ENCODE data around the gene PMM2.

PMM2 gene

GRCh38 chr16:8847623-8848022 lies 50.0 kb downstream of the PMM2 start:
- Mint-ChIP-seq H3K9me3 (no peaks in the 10 kb centered on the region), H3K4me3 (no peak overlapping the region), H3K27me3 (no peaks in the 10 kb centered on the region), H3K27ac (no peak overlapping the region), H3K4me1 (ENCODE audit: low read depth) (peaks cover 27% of the 10 kb centered on the region), H3K36me3 (ENCODE audit: low read depth) (peaks cover 89% of the 10 kb centered on the region)
- DNase-seq: no peak

GRCh38 chr16:8848231-8848938 lies 50.7 kb downstream of the PMM2 start:
- no peak for DNase-seq
- no peaks in the 10 kb centered on the region for H3K27me3 Mint-ChIP-seq
- H3K36me3 Mint-ChIP-seq (ENCODE audit: low read depth): peaks cover 96% of the 10 kb centered on the region
- peak overlapping the region; percentile 59 for H3K27ac Mint-ChIP-seq
- no peak overlapping the region for H3K4me3 Mint-ChIP-seq
- peaks cover 34% of the 10 kb centered on the region for H3K4me1 Mint-ChIP-seq (ENCODE audit: low read depth)
- H3K9me3 Mint-ChIP-seq: no peaks in the 10 kb centered on the region

DNA sequence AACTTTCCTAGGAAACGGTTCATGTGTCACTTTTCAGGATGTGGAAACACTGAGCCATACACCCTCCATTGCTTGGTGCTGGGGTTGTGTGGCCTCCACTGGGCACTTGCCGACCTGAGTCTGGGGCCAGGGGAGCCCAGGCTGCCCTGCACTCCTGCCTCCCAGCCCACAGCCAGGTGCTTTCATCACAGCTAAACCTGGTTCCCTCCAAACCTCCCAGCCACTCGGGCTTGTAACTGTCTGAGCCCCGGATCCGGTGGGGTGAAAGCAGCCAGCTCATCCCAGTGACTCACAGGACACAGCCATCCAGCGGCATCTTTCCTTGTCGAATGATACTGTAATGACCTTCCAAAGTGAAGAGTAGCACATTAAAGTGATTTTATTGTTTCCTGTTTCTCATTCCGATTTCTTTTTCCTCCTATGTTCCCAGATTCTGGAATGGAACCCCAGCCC lies 51.3 kb downstream of the PMM2 start:
- Mint-ChIP-seq H3K27me3 (no peaks in the 10 kb centered on the region), H3K36me3 (ENCODE audit: low read depth) (peaks cover 97% of the 10 kb centered on the region), H3K4me3 (no peak overlapping the region), H3K9me3 (no peaks in the 10 kb centered on the region), H3K27ac (peak overlapping the region; percentile 15), H3K4me1 (ENCODE audit: low read depth) (peaks cover 36% of the 10 kb centered on the region)
- DNase-seq: no peak

- H3K27me3 Mint-ChIP-seq: no peaks in the 10 kb centered on the region
- H3K9me3 Mint-ChIP-seq: no peaks in the 10 kb centered on the region
- DNase-seq: no peak
- peak overlapping the region; percentile 91 for H3K27ac Mint-ChIP-seq
- peaks cover 97% of the 10 kb centered on the region for H3K36me3 Mint-ChIP-seq (ENCODE audit: low read depth)
- H3K4me1 Mint-ChIP-seq (ENCODE audit: low read depth): peaks cover 36% of the 10 kb centered on the region
- H3K4me3 Mint-ChIP-seq: no peak overlapping the region
These were observed 51.9 kb downstream of the PMM2 start for GRCh38 chr16:8849411-8850011.

- Mint-ChIP-seq H3K36me3 (ENCODE audit: low read depth) (peaks cover 97% of the 10 kb centered on the region), H3K4me3 (no peak overlapping the region), H3K4me1 (ENCODE audit: low read depth) (peaks cover 39% of the 10 kb centered on the region), H3K27ac (peak overlapping the region; percentile 91), H3K27me3 (no peaks in the 10 kb centered on the region), H3K9me3 (no peaks in the 10 kb centered on the region)
- peak; percentile 33 for DNase-seq
These were observed 52.7 kb downstream of the PMM2 start for GRCh38 chr16:8850279-8850885.

- no peak for DNase-seq
- H3K4me1 Mint-ChIP-seq (ENCODE audit: low read depth): peaks cover 49% of the 10 kb centered on the region
- H3K4me3 Mint-ChIP-seq: no peak overlapping the region
- no peaks in the 10 kb centered on the region for H3K27me3 Mint-ChIP-seq
- H3K27ac Mint-ChIP-seq: peak overlapping the region; percentile 91
- peaks cover 100% of the 10 kb centered on the region for H3K36me3 Mint-ChIP-seq (ENCODE audit: low read depth)
- H3K9me3 Mint-ChIP-seq: no peaks in the 10 kb centered on the region
These were observed 54.2 kb downstream of the PMM2 start for GRCh38 chr16:8851761-8852403.

DNA sequence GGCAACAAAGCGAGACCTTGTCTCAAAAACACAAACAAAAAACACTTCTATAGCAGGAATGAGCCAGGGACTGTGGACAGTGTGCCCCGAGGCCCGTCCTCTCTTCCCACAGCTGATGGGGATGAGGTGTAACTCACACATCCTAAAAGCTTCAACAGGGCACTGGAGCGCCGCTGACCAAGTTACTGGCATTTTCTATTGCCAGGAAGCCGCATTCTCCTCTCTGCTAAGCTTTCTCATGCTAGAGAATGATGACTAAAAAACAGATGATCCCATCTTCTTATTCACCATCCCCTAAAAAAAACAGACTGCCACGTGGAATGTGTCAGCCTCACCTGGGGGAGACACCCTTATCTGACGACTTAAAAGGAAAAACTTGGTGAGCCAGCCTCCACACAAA lies 54.9 kb downstream of the PMM2 start:
- DNase-seq: no peak
- Mint-ChIP-seq H3K4me3 (no peak overlapping the region), H3K27ac (peak overlapping the region; percentile 73), H3K36me3 (ENCODE audit: low read depth) (peaks cover 98% of the 10 kb centered on the region), H3K9me3 (no peaks in the 10 kb centered on the region), H3K4me1 (ENCODE audit: low read depth) (peaks cover 51% of the 10 kb centered on the region), H3K27me3 (no peaks in the 10 kb centered on the region)

GRCh38 chr16:8853150-8853549 lies 55.5 kb downstream of the PMM2 start:
- Mint-ChIP-seq H3K27ac (peak overlapping the region; percentile 73), H3K4me3 (no peak overlapping the region), H3K9me3 (no peaks in the 10 kb centered on the region), H3K36me3 (ENCODE audit: low read depth) (peaks cover 98% of the 10 kb centered on the region), H3K27me3 (no peaks in the 10 kb centered on the region), H3K4me1 (ENCODE audit: low read depth) (peaks cover 54% of the 10 kb centered on the region)
- no peak for DNase-seq

- no peak overlapping the region for H3K4me3 Mint-ChIP-seq
- peak overlapping the region; percentile 66 for H3K27ac Mint-ChIP-seq
- no peaks in the 10 kb centered on the region for H3K27me3 Mint-ChIP-seq
- no peak for DNase-seq
- H3K36me3 Mint-ChIP-seq (ENCODE audit: low read depth): peaks cover 98% of the 10 kb centered on the region
- H3K4me1 Mint-ChIP-seq (ENCODE audit: low read depth): peaks cover 57% of the 10 kb centered on the region
- H3K9me3 Mint-ChIP-seq: no peaks in the 10 kb centered on the region
These were observed 56.0 kb downstream of the PMM2 start for GRCh38 chr16:8853611-8854010.

DNA sequence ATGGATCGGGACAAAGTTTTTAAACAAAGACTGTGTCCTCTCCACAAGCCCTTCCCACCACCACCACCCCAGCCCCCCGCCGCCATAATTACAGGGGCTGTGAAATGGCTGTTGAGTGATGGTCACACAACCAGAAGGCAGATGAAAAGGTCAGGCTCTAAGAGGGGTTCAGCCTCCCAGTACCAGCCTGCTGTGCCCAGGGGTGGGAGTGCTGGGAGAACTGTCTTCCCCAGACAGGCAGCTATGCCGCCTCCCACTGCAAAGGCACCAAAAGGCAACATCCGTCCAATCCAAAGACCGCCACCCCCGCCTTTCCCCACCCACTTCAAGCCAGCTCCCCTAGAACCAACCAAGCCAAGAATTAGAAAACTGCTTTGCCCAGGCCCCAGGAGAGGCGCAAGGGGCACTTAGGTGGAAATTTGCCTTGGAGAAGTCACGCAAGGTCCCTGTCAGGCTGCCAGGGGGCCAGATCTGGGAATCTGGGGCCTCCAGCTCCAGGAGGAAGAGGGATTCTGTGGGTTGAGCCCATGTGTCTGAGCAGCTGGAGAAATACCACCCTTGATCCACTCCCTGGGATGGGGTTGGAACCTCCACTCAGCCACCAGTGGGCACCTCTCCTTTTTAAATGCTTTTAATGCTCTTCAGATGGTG lies 56.8 kb downstream of the PMM2 start:
- DNase-seq: no peak
- Mint-ChIP-seq H3K4me3 (no peak overlapping the region), H3K27me3 (no peaks in the 10 kb centered on the region), H3K4me1 (ENCODE audit: low read depth) (peaks cover 54% of the 10 kb centered on the region), H3K36me3 (ENCODE audit: low read depth) (peaks cover 98% of the 10 kb centered on the region), H3K9me3 (no peaks in the 10 kb centered on the region), H3K27ac (peak overlapping the region; percentile 80)

DNA sequence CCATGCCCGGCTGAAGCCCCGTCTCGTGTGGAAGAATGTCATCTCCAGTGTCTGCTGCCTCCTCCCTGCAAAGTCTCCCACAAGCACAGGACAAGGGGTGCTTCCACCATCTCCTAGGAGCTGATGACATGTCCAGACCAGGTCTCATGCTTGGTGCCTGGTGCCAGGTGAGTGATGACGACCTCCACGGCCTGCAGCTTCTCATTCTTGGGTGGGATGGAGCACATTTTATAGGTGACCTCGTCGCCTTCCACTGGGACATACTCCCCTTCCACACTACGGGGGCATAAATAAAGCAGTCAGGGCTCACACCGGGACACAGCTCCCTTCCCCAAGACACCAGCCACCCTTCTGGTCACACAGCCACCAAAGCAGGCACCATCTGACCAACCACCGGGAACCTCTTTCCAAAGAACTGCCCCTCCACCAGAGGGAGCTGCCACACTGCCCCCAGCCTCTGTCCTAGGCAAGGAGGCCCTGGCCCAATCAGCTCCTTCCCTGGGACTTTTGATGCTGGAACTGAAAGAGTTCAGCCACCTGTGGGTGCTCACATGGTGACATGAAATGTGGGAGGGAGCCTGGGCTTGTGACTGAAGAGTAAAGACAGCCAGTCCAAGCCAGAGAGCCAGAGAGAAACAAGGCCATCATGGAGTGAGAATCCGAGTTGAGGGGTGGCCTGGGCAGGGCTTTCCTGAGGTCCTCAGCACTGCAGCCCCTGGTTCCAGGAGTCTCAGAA lies 57.6 kb downstream of the PMM2 start:
- no peak for DNase-seq
- Mint-ChIP-seq H3K36me3 (ENCODE audit: low read depth) (peaks cover 92% of the 10 kb centered on the region), H3K4me1 (ENCODE audit: low read depth) (peaks cover 47% of the 10 kb centered on the region), H3K27me3 (no peaks in the 10 kb centered on the region), H3K9me3 (no peaks in the 10 kb centered on the region), H3K27ac (peak overlapping the region; percentile 80), H3K4me3 (no peak overlapping the region)

DNA sequence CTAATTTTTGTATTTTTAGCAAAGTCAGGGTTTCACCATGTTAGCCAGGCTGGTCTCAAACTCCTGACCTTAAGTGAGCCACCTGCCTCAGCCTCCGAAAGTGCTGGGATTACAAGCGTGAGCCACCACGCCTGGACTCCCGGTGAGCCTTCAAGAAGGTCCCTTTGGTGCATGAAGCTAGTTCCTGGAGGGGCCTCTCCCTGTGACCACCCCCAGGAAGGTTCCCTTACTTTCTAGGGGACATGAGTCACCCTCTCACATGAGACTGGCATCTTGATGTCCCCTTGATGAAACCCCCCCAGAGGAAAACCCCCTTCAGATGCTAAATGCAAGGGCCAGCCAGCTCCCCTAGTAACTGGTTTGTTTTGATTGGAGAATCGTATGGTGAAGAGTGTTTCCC lies 58.3 kb downstream of the PMM2 start:
- Mint-ChIP-seq H3K4me1 (ENCODE audit: low read depth) (peaks cover 40% of the 10 kb centered on the region), H3K27me3 (no peaks in the 10 kb centered on the region), H3K27ac (peak overlapping the region; percentile 80), H3K36me3 (ENCODE audit: low read depth) (peaks cover 89% of the 10 kb centered on the region), H3K9me3 (no peaks in the 10 kb centered on the region), H3K4me3 (no peak overlapping the region)
- no peak for DNase-seq

DNA sequence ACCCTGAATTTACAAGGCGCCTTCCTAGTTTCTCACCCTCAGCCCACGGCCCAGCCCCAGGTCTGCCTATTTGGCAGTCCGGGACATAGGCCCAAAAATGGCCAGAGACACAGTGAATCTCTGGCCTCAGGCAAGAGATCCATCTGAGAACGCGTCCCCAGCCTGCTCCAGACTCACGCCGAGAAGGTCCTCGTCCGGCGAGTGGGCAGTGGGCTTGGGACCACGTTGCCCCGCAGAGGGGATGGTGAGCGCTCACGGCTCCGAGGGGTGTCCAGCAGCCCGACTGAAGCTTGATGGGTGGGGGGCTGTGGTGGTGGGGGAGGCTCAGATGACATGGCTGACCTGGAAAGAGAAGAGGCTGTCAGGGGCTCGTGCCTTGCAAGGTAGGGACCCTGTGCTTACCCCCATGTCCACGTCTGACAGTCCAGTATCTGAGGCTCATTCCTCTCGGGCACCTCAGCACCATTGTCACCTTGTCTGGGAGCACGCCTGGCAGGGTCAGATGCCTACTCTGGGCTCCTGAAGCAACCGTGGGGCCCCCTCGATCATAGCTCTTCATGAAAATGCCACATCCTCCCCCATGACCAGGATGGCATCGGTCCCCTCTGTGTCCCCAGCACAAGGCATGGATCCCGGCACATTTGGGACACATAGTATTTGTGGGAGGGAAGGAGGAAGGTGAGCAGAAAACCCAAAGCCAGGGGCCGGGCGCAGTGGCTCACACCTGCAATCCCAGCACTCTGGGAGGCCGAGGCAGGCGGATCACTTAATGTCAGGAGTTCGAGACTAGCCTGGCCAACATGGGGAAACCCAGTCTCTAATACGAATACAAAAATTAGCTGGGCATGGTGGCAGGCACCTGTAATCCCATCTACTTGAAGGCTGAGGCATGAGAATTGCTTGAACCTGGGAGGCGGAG lies 61.6 kb downstream of the PMM2 start:
- DNase-seq: no peak
- peaks cover 35% of the 10 kb centered on the region for H3K4me1 Mint-ChIP-seq (ENCODE audit: low read depth)

More for the DNA sequence above, 61.6 kb downstream of the PMM2 start:
- Mint-ChIP-seq H3K36me3 (ENCODE audit: low read depth) (peaks cover 72% of the 10 kb centered on the region), H3K27me3 (no peaks in the 10 kb centered on the region), H3K27ac (peak overlapping the region; percentile 59), H3K9me3 (no peaks in the 10 kb centered on the region), H3K4me3 (no peak overlapping the region)

All from activated T-cell treated with anti-CD3 and anti-CD28 coated beads, Interleukin-2, amount 50 U/mL, for 24 hours (primary cell).